SK-N-SH (cell line): ENCODE measurements around the gene TUBGCP5. TPM values are rescaled to one million over a fixed set of nuclear protein-coding genes. Genes with fewer than 3 reads are reported as not detected.

Source experiments
- CTCF ChIA-PET: fragments of 300-600, 350-600 bp; formaldehyde crosslinking; extraction: SDS; loops from one replicate; lab custom pipeline; 2021; lab: Yijun Ruan, JAX
- POLR2A ChIA-PET: fragments of 350-600 bp; sonication (Branson Sonifier 250); formaldehyde crosslinking; extraction: SDS; loops from one replicate; lab custom pipeline; 2020; ENCODE audit warnings: antibody characterized with exemption, inconsistent platforms; lab: Yijun Ruan, JAX
- DNase-seq: peaks from one replicate; pipeline ENCODE4 v3.0.0; 2012
- H2AFZ ChIP-seq: fragments of 200-600 bp; sonication (generic); 2 replicates; pipeline ENCODE4 v1.8.1; 2016; ENCODE audit warnings: antibody characterized with exemption, mild to moderate bottlenecking, low read depth
- H3F3A ChIP-seq: fragments of 200-600 bp; sonication (generic); replicated peaks from 2 replicates; pipeline ENCODE3; 2016; ENCODE audit warnings: antibody characterized with exemption, mild to moderate bottlenecking; ENCODE audit not compliant: insufficient read depth
- H3K27ac ChIP-seq, 2 experiments: fragments of 200-500 bp in 1 of 2; fragments of 200-600 bp in 1 of 2; sonication (Bioruptor generic) in 1 of 2; sonication (generic), shearing (Covaris generic) in 1 of 2; 2 replicates each; pipeline versions ENCODE4 v1.5.1 to v1.6.1; 2014 to 2016; ENCODE audit warnings: low read depth in 2 of 2, inconsistent platforms in 1 of 2, low read length in 1 of 2, mild to moderate bottlenecking in 1 of 2, mixed read lengths in 1 of 2
- H3K27me3 ChIP-seq: fragments of 200-600 bp; sonication (generic), shearing (Covaris generic); 2 replicates; pipeline ENCODE4 v1.6.1; 2016; ENCODE audit warnings: mixed run types; ENCODE audit not compliant: insufficient read depth
- H3K36me3 ChIP-seq, 2 experiments: fragments of 200-500 bp in 1 of 2; fragments of 200-600 bp in 1 of 2; sonication (Bioruptor generic) in 1 of 2; sonication (generic) in 1 of 2; replicated peaks in 1 of 2; 2 replicates each; pipeline versions ENCODE3 to v1.5.1; 2014 to 2016; ENCODE audit warnings: low read length in 1 of 2, mild to moderate bottlenecking in 1 of 2; ENCODE audit not compliant: insufficient read depth in 2 of 2, control insufficient read depth in 1 of 2
- H3K4me1 ChIP-seq, 2 experiments: fragments of 200-500 bp in 1 of 2; fragments of 200-600 bp in 1 of 2; sonication (Bioruptor generic) in 1 of 2; sonication (generic), shearing (Covaris generic) in 1 of 2; 2 replicates each; pipeline versions ENCODE4 v1.5.1 to v1.6.1; 2014 to 2016; ENCODE audit warnings: low read depth in 1 of 2, low read length in 1 of 2, mixed run types in 1 of 2; ENCODE audit not compliant: insufficient read depth in 2 of 2, control insufficient read depth in 1 of 2
- H3K4me2 ChIP-seq: fragments of 200-600 bp; sonication (generic), shearing (Covaris generic); 2 replicates; pipeline ENCODE4 v1.6.1; 2017; ENCODE audit warnings: mixed run types
- H3K4me3 ChIP-seq, 2 experiments: fragments of 200-500 bp in 1 of 2; fragments of 200-600 bp in 1 of 2; sonication (Bioruptor generic) in 1 of 2; sonication (generic), shearing (Covaris generic) in 1 of 2; 2 replicates each; pipeline versions ENCODE4 v1.5.1 to v1.8.1; 2014 to 2016; ENCODE audit warnings: low read depth in 2 of 2, inconsistent platforms in 1 of 2, low read length in 1 of 2, mild to moderate bottlenecking in 1 of 2, mixed read lengths in 1 of 2, moderate library complexity in 1 of 2
- H3K79me2 ChIP-seq: fragments of 200-600 bp; sonication (generic); 2 replicates; pipeline ENCODE4 v1.8.1; 2017; ENCODE audit warnings: mild to moderate bottlenecking; ENCODE audit not compliant: insufficient read depth
- H3K9ac ChIP-seq: fragments of 200-600 bp; sonication (generic); 2 replicates; pipeline ENCODE4 v1.6.1; 2017; ENCODE audit warnings: mixed run types
- H3K9me2 ChIP-seq: fragments of 200-600 bp; sonication (generic); 2 replicates; pipeline ENCODE4 v1.6.1; 2017; ENCODE audit warnings: mixed run types
- H3K9me3 ChIP-seq: fragments of 200-600 bp; sonication (generic); 2 replicates; pipeline ENCODE4 v1.6.1; 2017; ENCODE audit warnings: mixed run types, mild to moderate bottlenecking, moderate library complexity
- H4K20me1 ChIP-seq: fragments of 200-600 bp; sonication (generic); 2 replicates; pipeline ENCODE4 v1.6.1; 2017; ENCODE audit warnings: mild to moderate bottlenecking, mixed run types; ENCODE audit not compliant: insufficient read depth
- ELF1 ChIP-seq: IDR thresholded peaks from 2 replicates; pipeline ENCODE4 v1.4.0; 2012
- EZH2phosphoT487 ChIP-seq: fragments of 200-600 bp; sonication (generic); IDR thresholded peaks from 2 replicates; pipeline ENCODE4 v1.6.1; 2017; ENCODE audit warnings: low read depth, mixed run types, mild to moderate bottlenecking, antibody characterized with exemption, moderate library complexity, borderline replicate concordance
- FOXJ3 ChIP-seq: sonication (generic); formaldehyde crosslinking; IDR thresholded peaks from 2 replicates; pipeline ENCODE4 v1.5.1; 2020; ENCODE audit warnings: mild to moderate bottlenecking, missing genetic modification reagents
- FOXM1 ChIP-seq: IDR thresholded peaks from 2 replicates; pipeline ENCODE4 v1.4.0; 2012; ENCODE audit warnings: low read depth, mild to moderate bottlenecking
- GABPA ChIP-seq: IDR thresholded peaks from 2 replicates; pipeline ENCODE4 v1.4.0; 2012; ENCODE audit warnings: low read depth, mild to moderate bottlenecking
- RCOR1 ChIP-seq: fragments of 150-350 bp; IDR thresholded peaks from 2 replicates; pipeline ENCODE4 v1.6.1; 2017; ENCODE audit warnings: antibody characterized with exemption, low read length
- RXRA ChIP-seq: IDR thresholded peaks from 2 replicates; pipeline ENCODE4 v1.4.0; 2012; ENCODE audit warnings: low read depth, mild to moderate bottlenecking, borderline replicate concordance
- TAF1 ChIP-seq: IDR thresholded peaks from 2 replicates; pipeline ENCODE4 v1.6.1; 2012; ENCODE audit warnings: low read depth, mild to moderate bottlenecking, low read length, moderate library complexity, borderline replicate concordance
- YY1 ChIP-seq: IDR thresholded peaks from 2 replicates; pipeline ENCODE4 v1.4.0; 2012; ENCODE audit warnings: low read depth, mild to moderate bottlenecking
- WGBS: methylation state at CpG from one replicate; pipeline ENCODE4 v1.1.6; 2017; ENCODE audit warnings: low lambda C conversion rate; 5-methylcytosine and 5-hydroxymethylcytosine counted together
- polyA plus RNA-seq, 3 experiments: library from polyadenylated mRNA; depleted of rRNA; stranded (reverse); fragments of >200 nt; gene quantifications; 2 replicates each; pipeline ENCODE4 v1.2.3, GENCODE V29; 2012
- TF ChIP-seq, protein P1 (sequence below): IDR thresholded peaks from 2 replicates; pipeline ENCODE4 v1.6.1; 2012; ENCODE audit warnings: mild to moderate bottlenecking, low read depth, low read length, moderate library complexity
- TF ChIP-seq, protein P2 (sequence below): IDR thresholded peaks from 2 replicates; pipeline ENCODE4; 2012
- TF ChIP-seq, protein P3 (sequence below): fragments of 150-350 bp; IDR thresholded peaks from 2 replicates; pipeline ENCODE4 v1.6.1; 2017; ENCODE audit warnings: antibody characterized with exemption, low read length, low read depth, borderline replicate concordance
- TF ChIP-seq, protein P4 (sequence below): IDR thresholded peaks from 2 replicates; pipeline ENCODE4 v1.4.0; 2012; ENCODE audit warnings: low read depth, borderline replicate concordance
- TF ChIP-seq, protein P5 (sequence below): fragments of 200-600 bp; sonication (generic); IDR thresholded peaks from 2 replicates; pipeline ENCODE4 v1.6.1; 2017; ENCODE audit warnings: antibody characterized with exemption, mild to moderate bottlenecking, moderate library complexity

Gene TUBGCP5
- polyA plus RNA-seq, 1 of the 3 experiments (the other 2 are of a cell fraction): 8.7 TPM

DNA sequence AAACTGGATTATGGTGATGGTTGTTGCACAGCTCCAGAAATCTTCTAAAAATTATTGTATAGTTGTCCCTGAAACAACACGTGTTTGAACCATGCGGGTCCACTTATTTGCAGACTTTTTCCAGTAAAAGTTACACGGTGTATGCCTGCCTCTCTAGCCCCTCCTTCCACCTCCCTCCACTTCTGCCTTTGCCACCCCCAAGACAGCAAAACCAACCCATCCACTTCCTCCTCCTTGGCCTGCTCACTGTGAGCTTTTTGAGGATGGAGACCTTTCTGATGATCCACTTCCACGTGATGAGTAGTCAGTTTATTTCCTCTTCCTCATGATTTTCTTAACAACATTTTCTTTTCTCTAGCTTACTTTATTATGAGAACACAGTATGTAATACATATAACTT is 64.6 kb downstream of the TUBGCP5 start:
- ChIA-PET POLR2A (no interaction called here), CTCF (no interaction called here)
- 95% methylated on average over 4 of the region's 4 CpGs for WGBS

DNA sequence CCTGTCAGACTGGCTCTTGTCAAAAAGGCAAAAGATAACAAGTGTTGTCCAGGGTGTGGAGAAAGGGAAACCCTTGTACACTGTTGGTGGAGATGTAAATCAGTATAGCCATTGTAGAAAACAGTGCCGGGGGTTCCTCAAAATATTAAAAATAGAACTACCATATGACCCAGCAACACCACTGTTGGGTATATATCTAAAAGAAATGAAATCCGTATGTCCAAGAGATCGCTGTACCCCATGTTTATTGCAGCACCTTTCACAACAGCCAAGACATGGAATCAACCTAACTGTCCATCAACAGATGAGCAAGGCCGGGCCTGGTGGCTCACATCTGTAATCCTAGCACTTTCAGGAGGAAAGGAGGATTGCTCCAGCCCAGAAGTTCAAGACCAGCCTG is 65.4 kb downstream of the TUBGCP5 start:
- Histone ChIP-seq H3K4me2 (no peak overlapping the region), H3K9me2 (no peaks in the 10 kb centered on the region), H4K20me1 (peaks cover 97% of the 10 kb centered on the region), H3K79me2 (peaks cover 100% of the 10 kb centered on the region), H3K27me3 (no peaks in the 10 kb centered on the region), H3K36me3 (peaks cover 0 to 13% of the 10 kb centered on the region in 2 experiments), H3K9me3 (peaks cover 10% of the 10 kb centered on the region; the same call in 1 of the 2 replicates), H3K27ac (no peak overlapping the region), H3K9ac (no peak overlapping the region), H2AFZ (no peak overlapping the region), H3K4me1 (peaks cover 0 to 5% of the 10 kb centered on the region in 2 experiments; a peak in 1 of 4 replicates), H3F3A (peaks cover 1% of the 10 kb centered on the region), H3K4me3 (no peak overlapping the region)
- no peak for DNase-seq
- ChIA-PET POLR2A (no interaction called here), CTCF (no interaction called here)
- WGBS: 95% methylated on average over 4 of the region's 4 CpGs
- no peak for TF ChIP-seq EZH2phosphoT487
- no peak for TF ChIP-seq TAF1
- no peak for TF ChIP-seq ELF1
- TF ChIP-seq, protein P1, sequence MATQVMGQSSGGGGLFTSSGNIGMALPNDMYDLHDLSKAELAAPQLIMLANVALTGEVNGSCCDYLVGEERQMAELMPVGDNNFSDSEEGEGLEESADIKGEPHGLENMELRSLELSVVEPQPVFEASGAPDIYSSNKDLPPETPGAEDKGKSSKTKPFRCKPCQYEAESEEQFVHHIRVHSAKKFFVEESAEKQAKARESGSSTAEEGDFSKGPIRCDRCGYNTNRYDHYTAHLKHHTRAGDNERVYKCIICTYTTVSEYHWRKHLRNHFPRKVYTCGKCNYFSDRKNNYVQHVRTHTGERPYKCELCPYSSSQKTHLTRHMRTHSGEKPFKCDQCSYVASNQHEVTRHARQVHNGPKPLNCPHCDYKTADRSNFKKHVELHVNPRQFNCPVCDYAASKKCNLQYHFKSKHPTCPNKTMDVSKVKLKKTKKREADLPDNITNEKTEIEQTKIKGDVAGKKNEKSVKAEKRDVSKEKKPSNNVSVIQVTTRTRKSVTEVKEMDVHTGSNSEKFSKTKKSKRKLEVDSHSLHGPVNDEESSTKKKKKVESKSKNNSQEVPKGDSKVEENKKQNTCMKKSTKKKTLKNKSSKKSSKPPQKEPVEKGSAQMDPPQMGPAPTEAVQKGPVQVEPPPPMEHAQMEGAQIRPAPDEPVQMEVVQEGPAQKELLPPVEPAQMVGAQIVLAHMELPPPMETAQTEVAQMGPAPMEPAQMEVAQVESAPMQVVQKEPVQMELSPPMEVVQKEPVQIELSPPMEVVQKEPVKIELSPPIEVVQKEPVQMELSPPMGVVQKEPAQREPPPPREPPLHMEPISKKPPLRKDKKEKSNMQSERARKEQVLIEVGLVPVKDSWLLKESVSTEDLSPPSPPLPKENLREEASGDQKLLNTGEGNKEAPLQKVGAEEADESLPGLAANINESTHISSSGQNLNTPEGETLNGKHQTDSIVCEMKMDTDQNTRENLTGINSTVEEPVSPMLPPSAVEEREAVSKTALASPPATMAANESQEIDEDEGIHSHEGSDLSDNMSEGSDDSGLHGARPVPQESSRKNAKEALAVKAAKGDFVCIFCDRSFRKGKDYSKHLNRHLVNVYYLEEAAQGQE: no peak
- TF ChIP-seq, protein P2, sequence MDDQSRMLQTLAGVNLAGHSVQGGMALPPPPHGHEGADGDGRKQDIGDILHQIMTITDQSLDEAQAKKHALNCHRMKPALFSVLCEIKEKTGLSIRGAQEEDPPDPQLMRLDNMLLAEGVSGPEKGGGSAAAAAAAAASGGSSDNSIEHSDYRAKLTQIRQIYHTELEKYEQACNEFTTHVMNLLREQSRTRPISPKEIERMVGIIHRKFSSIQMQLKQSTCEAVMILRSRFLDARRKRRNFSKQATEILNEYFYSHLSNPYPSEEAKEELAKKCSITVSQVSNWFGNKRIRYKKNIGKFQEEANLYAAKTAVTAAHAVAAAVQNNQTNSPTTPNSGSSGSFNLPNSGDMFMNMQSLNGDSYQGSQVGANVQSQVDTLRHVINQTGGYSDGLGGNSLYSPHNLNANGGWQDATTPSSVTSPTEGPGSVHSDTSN: no peak
- TF ChIP-seq, protein P3, sequence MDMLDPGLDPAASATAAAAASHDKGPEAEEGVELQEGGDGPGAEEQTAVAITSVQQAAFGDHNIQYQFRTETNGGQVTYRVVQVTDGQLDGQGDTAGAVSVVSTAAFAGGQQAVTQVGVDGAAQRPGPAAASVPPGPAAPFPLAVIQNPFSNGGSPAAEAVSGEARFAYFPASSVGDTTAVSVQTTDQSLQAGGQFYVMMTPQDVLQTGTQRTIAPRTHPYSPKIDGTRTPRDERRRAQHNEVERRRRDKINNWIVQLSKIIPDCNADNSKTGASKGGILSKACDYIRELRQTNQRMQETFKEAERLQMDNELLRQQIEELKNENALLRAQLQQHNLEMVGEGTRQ: no peak
- no peak for TF ChIP-seq FOXJ3 (CRISPR knock-in tag)

More for the DNA sequence above, 64.6 kb downstream of the TUBGCP5 start:
- Histone ChIP-seq H3K9me2 (no peaks in the 10 kb centered on the region), H4K20me1 (peaks cover 94% of the 10 kb centered on the region), H3K36me3 (peaks cover 0 to 12% of the 10 kb centered on the region in 2 experiments), H3K9ac (no peak overlapping the region), H3K4me2 (no peak overlapping the region), H3K27me3 (no peaks in the 10 kb centered on the region), H3K27ac (no peak overlapping the region), H2AFZ (no peak overlapping the region), H3F3A (no peaks in the 10 kb centered on the region), H3K4me3 (no peak overlapping the region), H3K4me1 (peaks cover 0 to 6% of the 10 kb centered on the region in 2 experiments; a peak in 1 of 4 replicates), H3K9me3 (peaks cover 7% of the 10 kb centered on the region; the same call in 1 of the 2 replicates), H3K79me2 (peaks cover 100% of the 10 kb centered on the region)
- TF ChIP-seq YY1 (no peak), RCOR1 (no peak), FOXM1 (no peak), RXRA (no peak), GABPA (no peak)
- TF ChIP-seq, protein P2: no peak
- TF ChIP-seq, protein P4, sequence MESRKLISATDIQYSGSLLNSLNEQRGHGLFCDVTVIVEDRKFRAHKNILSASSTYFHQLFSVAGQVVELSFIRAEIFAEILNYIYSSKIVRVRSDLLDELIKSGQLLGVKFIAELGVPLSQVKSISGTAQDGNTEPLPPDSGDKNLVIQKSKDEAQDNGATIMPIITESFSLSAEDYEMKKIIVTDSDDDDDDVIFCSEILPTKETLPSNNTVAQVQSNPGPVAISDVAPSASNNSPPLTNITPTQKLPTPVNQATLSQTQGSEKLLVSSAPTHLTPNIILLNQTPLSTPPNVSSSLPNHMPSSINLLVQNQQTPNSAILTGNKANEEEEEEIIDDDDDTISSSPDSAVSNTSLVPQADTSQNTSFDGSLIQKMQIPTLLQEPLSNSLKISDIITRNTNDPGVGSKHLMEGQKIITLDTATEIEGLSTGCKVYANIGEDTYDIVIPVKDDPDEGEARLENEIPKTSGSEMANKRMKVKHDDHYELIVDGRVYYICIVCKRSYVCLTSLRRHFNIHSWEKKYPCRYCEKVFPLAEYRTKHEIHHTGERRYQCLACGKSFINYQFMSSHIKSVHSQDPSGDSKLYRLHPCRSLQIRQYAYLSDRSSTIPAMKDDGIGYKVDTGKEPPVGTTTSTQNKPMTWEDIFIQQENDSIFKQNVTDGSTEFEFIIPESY: no peak
- TF ChIP-seq, protein P5, sequence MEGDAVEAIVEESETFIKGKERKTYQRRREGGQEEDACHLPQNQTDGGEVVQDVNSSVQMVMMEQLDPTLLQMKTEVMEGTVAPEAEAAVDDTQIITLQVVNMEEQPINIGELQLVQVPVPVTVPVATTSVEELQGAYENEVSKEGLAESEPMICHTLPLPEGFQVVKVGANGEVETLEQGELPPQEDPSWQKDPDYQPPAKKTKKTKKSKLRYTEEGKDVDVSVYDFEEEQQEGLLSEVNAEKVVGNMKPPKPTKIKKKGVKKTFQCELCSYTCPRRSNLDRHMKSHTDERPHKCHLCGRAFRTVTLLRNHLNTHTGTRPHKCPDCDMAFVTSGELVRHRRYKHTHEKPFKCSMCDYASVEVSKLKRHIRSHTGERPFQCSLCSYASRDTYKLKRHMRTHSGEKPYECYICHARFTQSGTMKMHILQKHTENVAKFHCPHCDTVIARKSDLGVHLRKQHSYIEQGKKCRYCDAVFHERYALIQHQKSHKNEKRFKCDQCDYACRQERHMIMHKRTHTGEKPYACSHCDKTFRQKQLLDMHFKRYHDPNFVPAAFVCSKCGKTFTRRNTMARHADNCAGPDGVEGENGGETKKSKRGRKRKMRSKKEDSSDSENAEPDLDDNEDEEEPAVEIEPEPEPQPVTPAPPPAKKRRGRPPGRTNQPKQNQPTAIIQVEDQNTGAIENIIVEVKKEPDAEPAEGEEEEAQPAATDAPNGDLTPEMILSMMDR: no peak
- DNase-seq: no peak
